Endometrium (tissue), 2 donors: ENCODE data around the gene SLC36A4.
"Not testable (repeated sequence)": the region's sequence is repeated elsewhere in the genome, so short reads cannot be mapped to it uniquely, and the experiment has no call there.

ENCODE experiments used
- FAIRE-seq: peaks from 2 replicates; lab custom pipeline; 2012; peaks lifted over from hg19 to GRCh38; lab: Jason Lieb, UNC
- donor health status: control.
- donor health status: control.

SLC36A4 gene

GRCh38 chr11:93122535-93123235 lies 75.1 kb downstream of the SLC36A4 start:
- no peak for FAIRE-seq

GRCh38 chr11:93118276-93118675 lies 79.5 kb downstream of the SLC36A4 start:
- no peak for FAIRE-seq

GRCh38 chr11:93117565-93117964 lies 80.2 kb downstream of the SLC36A4 start:
- no peak for FAIRE-seq

GRCh38 chr11:93116641-93117441 lies 81.0 kb downstream of the SLC36A4 start:
- no peak for FAIRE-seq

GRCh38 chr11:93114304-93114703 lies 83.5 kb downstream of the SLC36A4 start:
- no peak for FAIRE-seq

GRCh38 chr11:93113824-93114223 lies 84.0 kb downstream of the SLC36A4 start:
- FAIRE-seq = no peak

GRCh38 chr11:93111147-93111546 lies 86.6 kb downstream of the SLC36A4 start:
- not testable (repeated sequence) for FAIRE-seq

- no peak for FAIRE-seq
Measured at GRCh38 chr11:93100211-93100610, 97.6 kb downstream of the SLC36A4 start.

GRCh38 chr11:93099806-93100205 lies 98.0 kb downstream of the SLC36A4 start:
- no peak for FAIRE-seq
